Gastrocnemius medialis (tissue), 4 donors: Measurements from ENCODE around the gene ADCY2.

ENCODE experiments used
- CTCF ChIP-seq, 5 experiments: fragments of 450-650 bp in 3 of 5; fragments of 200-600 bp in 2 of 5; sonication (generic) in 2 of 5; IDR thresholded peaks in 4 of 5; conservative IDR thresholded peaks in 1 of 5; 1 replicate in 4 of 5; 2 replicates in 1 of 5; pipeline ENCODE4 v1.5.1; 2016 to 2019; ENCODE audit warnings: antibody characterized with exemption in 5 of 5, mild to moderate bottlenecking in 3 of 5, moderate library complexity in 3 of 5
- POLR2A ChIP-seq, 2 donors: fragments of 450-650 bp; IDR thresholded peaks; one replicate each; pipeline ENCODE4 v1.6.1; 2017; ENCODE audit warnings: antibody characterized with exemption in 2 of 2, mild to moderate bottlenecking in 2 of 2, moderate library complexity in 2 of 2

- TF ChIP-seq CTCF (IDR thresholded peaks at IDR 0.05 in 4 of 5, conservative IDR thresholded peaks at IDR 0.05 in 1 of 5) = no peak
- TF ChIP-seq POLR2A (IDR thresholded peaks at IDR 0.05) = no peak
Measured at GRCh38 chr5:7714119-7714518, 318.2 kb downstream of the ADCY2 start.
